Testis (tissue), 2 donors: ENCODE results near the gene SLC5A6.

Experiments
- CTCF ChIP-seq, 3 experiments: fragments of 450-650 bp in 2 of 3; fragments of 200-600 bp in 1 of 3; sonication (generic) in 1 of 3; IDR thresholded peaks; one replicate each; pipeline ENCODE4 v1.5.1; 2016 to 2019; ENCODE audit warnings: antibody characterized with exemption in 3 of 3, mild to moderate bottlenecking in 2 of 3, moderate library complexity in 1 of 3
- POLR2A ChIP-seq: fragments of 450-650 bp; IDR thresholded peaks from one replicate; pipeline ENCODE4 v1.6.1; 2017; ENCODE audit warnings: antibody characterized with exemption, mild to moderate bottlenecking, moderate library complexity

GRCh38 chr2:27231921-27232320 is 19.9 kb upstream of the SLC5A6 start:
- TF ChIP-seq CTCF (IDR thresholded peaks at IDR 0.05) (no peak), POLR2A (no peak)
